Urinary bladder (tissue), 4 donors: ENCODE results near the gene ACTN1. TPM values are rescaled to one million over a fixed set of nuclear protein-coding genes. Genes with fewer than 3 reads are reported as not detected.

Source experiments
- DNase-seq: peaks from one replicate; pipeline ENCODE4 v3.0.0-alpha.2; 2015; ENCODE audit errors: extremely low spot score
- H3K27ac ChIP-seq: one replicate; pipeline ENCODE4 v1.5.1; 2013; ENCODE audit warnings: low read depth, mild to moderate bottlenecking, moderate library complexity
- H3K36me3 ChIP-seq: one replicate; pipeline ENCODE4 v1.6.1; 2013; ENCODE audit warnings: mild to moderate bottlenecking, moderate library complexity; ENCODE audit not compliant: insufficient read depth
- H3K4me1 ChIP-seq: one replicate; pipeline ENCODE4 v1.6.1; 2013; ENCODE audit warnings: mild to moderate bottlenecking, moderate library complexity; ENCODE audit not compliant: insufficient read depth
- H3K4me3 ChIP-seq: one replicate; pipeline ENCODE4 v1.5.1; 2013; ENCODE audit warnings: low read depth, low read length
- WGBS: extraction: QIAGEN DNeasy Blood & Tissue Kit; methylation state at CpG from one replicate; pipeline ENCODE4 v1.1.7; 2013; 5-methylcytosine and 5-hydroxymethylcytosine counted together
- polyA plus RNA-seq: library from polyadenylated mRNA; stranded (reverse); fragments of 200-250 nt; gene quantifications from one replicate; pipeline ENCODE4 v1.2.3, GENCODE V29; 2013
- total RNA-seq: library from RNA; depleted of rRNA; stranded (reverse); fragments of >200 nt; gene quantifications from one replicate; pipeline ENCODE4 v1.2.3, GENCODE V29; 2014
- donor health status: healthy with polysubstance abuse.
- donor health status: healthy.

Gene ACTN1
- total and polyA plus RNA-seq, 2 donors: 150 to 723 TPM

GRCh38 chr14:68947802-68948201, 31.3 kb downstream of the ACTN1 start:
- WGBS: 10% methylated on average over 8 of the region's 8 CpGs
- Histone ChIP-seq H3K4me1 (peaks cover 4% of the 10 kb centered on the region), H3K4me3 (no peak overlapping the region), H3K27ac (peak overlapping the region; percentile 72), H3K36me3 (no peaks in the 10 kb centered on the region)
- no peak for DNase-seq

- Histone ChIP-seq H3K4me3 (no peak overlapping the region), H3K27ac (peak overlapping the region; percentile 12), H3K4me1 (peaks cover 4% of the 10 kb centered on the region), H3K36me3 (no peaks in the 10 kb centered on the region)
- WGBS: 84% methylated on average over 4 of the region's 4 CpGs
- DNase-seq: no peak
Observed at GRCh38 chr14:68946489-68946822, 32.6 kb downstream of the ACTN1 start.

- 64% methylated on average over 11 of the region's 11 CpGs for WGBS
- Histone ChIP-seq H3K36me3 (no peaks in the 10 kb centered on the region), H3K27ac (peak overlapping the region; percentile 12), H3K4me1 (peaks cover 4% of the 10 kb centered on the region), H3K4me3 (no peak overlapping the region)
- DNase-seq: no peak
Observed at GRCh38 chr14:68945585-68946488, 33.3 kb downstream of the ACTN1 start.

- Histone ChIP-seq H3K27ac (no peak overlapping the region), H3K4me1 (peaks cover 4% of the 10 kb centered on the region), H3K4me3 (no peak overlapping the region), H3K36me3 (no peaks in the 10 kb centered on the region)
- no peak for DNase-seq
- WGBS: 34% methylated on average over 4 of the region's 4 CpGs
Observed at GRCh38 chr14:68945190-68945584, 33.9 kb downstream of the ACTN1 start.

- no peak for DNase-seq
- Histone ChIP-seq H3K4me1 (peaks cover 2% of the 10 kb centered on the region), H3K36me3 (no peaks in the 10 kb centered on the region), H3K4me3 (no peak overlapping the region), H3K27ac (no peak overlapping the region)
- 54% methylated on average over 6 of the region's 6 CpGs for WGBS
Observed at GRCh38 chr14:68944162-68944561, 34.9 kb downstream of the ACTN1 start.

GRCh38 chr14:68943107-68943506, 36.0 kb downstream of the ACTN1 start:
- no peak overlapping the region for H3K27ac ChIP-seq
- 61% methylated on average over 10 of the region's 10 CpGs for WGBS
- no peaks in the 10 kb centered on the region for H3K36me3 ChIP-seq

GRCh38 chr14:68942296-68943035, 36.6 kb downstream of the ACTN1 start:
- Histone ChIP-seq H3K4me1 (peaks cover 1% of the 10 kb centered on the region), H3K27ac (no peak overlapping the region), H3K4me3 (no peak overlapping the region), H3K36me3 (no peaks in the 10 kb centered on the region)
- 45% methylated on average over 14 of the region's 14 CpGs for WGBS
- no peak for DNase-seq

More at GRCh38 chr14:68943107-68943506, 36.0 kb downstream of the ACTN1 start:
- Histone ChIP-seq H3K4me3 (no peak overlapping the region), H3K4me1 (peaks cover 2% of the 10 kb centered on the region)
- DNase-seq: no peak

- Histone ChIP-seq H3K4me1 (no peaks in the 10 kb centered on the region), H3K27ac (no peak overlapping the region), H3K4me3 (no peak overlapping the region), H3K36me3 (no peaks in the 10 kb centered on the region)
- WGBS: 39% methylated on average over 5 of the region's 5 CpGs
- no peak for DNase-seq
Observed at GRCh38 chr14:68941820-68942219, 37.3 kb downstream of the ACTN1 start.

GRCh38 chr14:68940614-68941185, 38.4 kb downstream of the ACTN1 start:
- Histone ChIP-seq H3K4me1 (no peaks in the 10 kb centered on the region), H3K36me3 (no peaks in the 10 kb centered on the region), H3K4me3 (no peak overlapping the region), H3K27ac (peak overlapping the region; percentile 12)
- no peak for DNase-seq
- 72% methylated on average over 3 of the region's 3 CpGs for WGBS

- no peak overlapping the region for H3K4me3 ChIP-seq
- H3K4me1 ChIP-seq: no peaks in the 10 kb centered on the region
- DNase-seq: no peak
- WGBS: 15% methylated on average over 9 of the region's 9 CpGs
- no peaks in the 10 kb centered on the region for H3K36me3 ChIP-seq
- no peak overlapping the region for H3K27ac ChIP-seq
Observed at GRCh38 chr14:68939893-68940613, 39.0 kb downstream of the ACTN1 start.

- no peaks in the 10 kb centered on the region for H3K36me3 ChIP-seq
- H3K27ac ChIP-seq: peak overlapping the region; percentile 69
- H3K4me3 ChIP-seq: no peak overlapping the region
- H3K4me1 ChIP-seq: no peaks in the 10 kb centered on the region
- no peak for DNase-seq
- 40% methylated on average over 11 of the region's 11 CpGs for WGBS
Observed at GRCh38 chr14:68939181-68939892, 39.8 kb downstream of the ACTN1 start.

- peak overlapping the region; percentile 73 for H3K27ac ChIP-seq
- no peak for DNase-seq
- no peaks in the 10 kb centered on the region for H3K4me1 ChIP-seq
- WGBS: 37% methylated on average over 4 of the region's 4 CpGs
- H3K36me3 ChIP-seq: no peaks in the 10 kb centered on the region
- H3K4me3 ChIP-seq: no peak overlapping the region
Observed at GRCh38 chr14:68938271-68939150, 40.6 kb downstream of the ACTN1 start.
